GM12878 (cell line): ENCODE measurements around the gene ATXN1. TPM values are rescaled to one million over a fixed set of nuclear protein-coding genes. Genes with fewer than 3 reads are reported as not detected.

Experiments used
- ATAC-seq: fragments of 200-7000 bp; cut with Tn5 transposase; 3 replicates; pipeline ENCODE4 v1.9.1; 2020; ENCODE audit warnings: mild to moderate bottlenecking, moderate library complexity
- BruUV-seq: library from RNA; stranded (reverse); fragments of 400-500 nt; replicated peaks from 2 replicates; lab custom pipeline; 2021; lab: Mats Ljungman, UMichigan
- CTCF ChIA-PET: fragments of 300-600 bp; sonication (Branson Sonifier 250); formaldehyde crosslinking; extraction: SDS; loops from one replicate; lab custom pipeline; 2021; ENCODE audit warnings: inconsistent platforms; lab: Yijun Ruan, JAX
- POLR2A ChIA-PET: fragments of 350-600 bp; formaldehyde crosslinking; extraction: SDS; loops from one replicate; lab custom pipeline; 2021; ENCODE audit warnings: inconsistent platforms; lab: Charles Lee
- RAD21 ChIA-PET: fragments of 300-600 bp; sonication (Branson Sonifier 250); formaldehyde crosslinking; loops from one replicate; lab custom pipeline; 2023; ENCODE audit warnings: antibody characterized with exemption; ENCODE audit not compliant: unreplicated experiment; lab: Charles Lee
- SMC1A ChIA-PET: fragments of 300-600 bp; sonication (Branson Sonifier 250); formaldehyde crosslinking; loops from one replicate; lab custom pipeline; 2023; ENCODE audit not compliant: unreplicated experiment, uncharacterized antibody; lab: Charles Lee
- DNase-seq: peaks from one replicate; pipeline ENCODE4 v3.0.0-alpha.2; 2011; ENCODE audit warnings: low read depth, low spot score
- FAIRE-seq: peaks from 3 replicates; lab custom pipeline; 2011; peaks lifted over from hg19 to GRCh38; lab: Jason Lieb, UNC
- H2AFZ ChIP-seq: 2 replicates; pipeline ENCODE4 v1.6.0; 2011; ENCODE audit warnings: low read depth, low read length, control low read depth; ENCODE audit not compliant: control insufficient read depth
- H3K27ac ChIP-seq: 2 replicates; pipeline ENCODE4 v1.5.1; 2011; ENCODE audit warnings: control low read depth; ENCODE audit not compliant: control insufficient read depth, insufficient read depth
- H3K27me3 ChIP-seq, 2 experiments: replicated peaks in 1 of 2; 2 replicates each; pipeline versions ENCODE4 v1.6.0 to v1.6.1; 2011; ENCODE audit warnings: low read length in 1 of 2; ENCODE audit not compliant: control insufficient read depth in 2 of 2, insufficient read depth in 2 of 2
- H3K36me3 ChIP-seq, 2 experiments: 2 replicates each; pipeline ENCODE4 v1.5.1; 2011; ENCODE audit warnings: low read length in 1 of 2; ENCODE audit not compliant: control insufficient read depth in 2 of 2, insufficient read depth in 2 of 2
- H3K4me1 ChIP-seq: 2 replicates; pipeline ENCODE4 v1.6.1; 2011; ENCODE audit warnings: mild to moderate bottlenecking, low read length, moderate library complexity, mixed read lengths; ENCODE audit not compliant: control insufficient read depth, insufficient read depth
- H3K4me2 ChIP-seq: 2 replicates; pipeline ENCODE4 v1.6.0; 2011; ENCODE audit warnings: control low read depth; ENCODE audit not compliant: control insufficient read depth, insufficient read depth
- H3K4me3 ChIP-seq: fragments of 200-600 bp; sonication (generic); 2 replicates; pipeline ENCODE4 v1.5.1; 2016
- H3K79me2 ChIP-seq: 2 replicates; pipeline ENCODE4 v1.6.0; 2011; ENCODE audit warnings: low read length; ENCODE audit not compliant: control insufficient read depth, insufficient read depth
- H3K9ac ChIP-seq: 2 replicates; pipeline ENCODE4 v1.8.0; 2011; ENCODE audit warnings: low read length, control low read depth, mixed read lengths; ENCODE audit not compliant: control insufficient read depth, insufficient read depth
- H3K9me3 ChIP-seq: replicated peaks from 3 replicates; pipeline ENCODE4 v1.5.1; 2011; ENCODE audit warnings: mild to moderate bottlenecking, low read length; ENCODE audit not compliant: control insufficient read depth, insufficient read depth
- H4K20me1 ChIP-seq: 2 replicates; pipeline ENCODE4 v1.6.0; 2011; ENCODE audit not compliant: control insufficient read depth, insufficient read depth
- BCL11A ChIP-seq: IDR thresholded peaks from 2 replicates; pipeline ENCODE4 v1.6.1; 2011; ENCODE audit warnings: low read depth, low read length
- CEBPB ChIP-seq, 2 experiments: fragments of 150-350 bp in 1 of 2; IDR thresholded peaks; 2 replicates each; pipeline ENCODE4 v1.6.1; 2012 to 2014; ENCODE audit warnings: low read depth in 2 of 2, low read length in 2 of 2, borderline replicate concordance in 1 of 2, inconsistent platforms in 1 of 2
- FOXK2 ChIP-seq: fragments of 450-650 bp; IDR thresholded peaks from 2 replicates; pipeline ENCODE4 v1.6.1; 2017; ENCODE audit warnings: mild to moderate bottlenecking, moderate library complexity
- KLF5 ChIP-seq: fragments of 450-650 bp; IDR thresholded peaks from 2 replicates; pipeline ENCODE4 v1.6.1; 2014; ENCODE audit warnings: mild to moderate bottlenecking; ENCODE audit not compliant: partially characterized antibody
- PML ChIP-seq: IDR thresholded peaks from 2 replicates; pipeline ENCODE4 v1.6.1; 2012; ENCODE audit warnings: low read length, inconsistent platforms
- REST ChIP-seq: IDR thresholded peaks from 2 replicates; pipeline ENCODE4 v1.6.1; 2012; ENCODE audit warnings: mild to moderate bottlenecking, low read depth, low read length
- SRF ChIP-seq, 2 experiments: IDR thresholded peaks; 2 replicates each; pipeline ENCODE4 v1.6.1; 2011; ENCODE audit warnings: low read depth in 2 of 2, low read length in 2 of 2, mild to moderate bottlenecking in 1 of 2, moderate library complexity in 1 of 2
- WGBS: methylation state at CpG from one replicate; pipeline ENCODE4 v1.1.6; 2016; ENCODE audit warnings: low lambda C conversion rate; ENCODE audit not compliant: insufficient replicate concordance, insufficient coverage; ENCODE audit errors: missing lambda C conversion rate; 5-methylcytosine and 5-hydroxymethylcytosine counted together
- in situ Hi-C: fragments of 300-500 bp; cut with MboI; formaldehyde crosslinking; loops from 9 replicates; pipeline ENCODE4 v1.14.3; 2018; ENCODE audit warnings: mixed read lengths
- intact Hi-C: fragments of 100-400 bp; cut with micrococcal nuclease; formaldehyde crosslinking; loops from one replicate; pipeline ENCODE4 v1.14.2; 2022; ENCODE audit not compliant: unreplicated experiment
- polyA plus RNA-seq, 11 experiments: library from polyadenylated mRNA; depleted of rRNA in 4 of 11; unstranded in 6 of 11; stranded (reverse) in 5 of 11; fragments of >200 nt; fragmentation: Nextera tagmentation in 4 of 11; fragmentation: Illumina TruSeq in 1 of 11; extraction: Ambion mirVana in 4 of 11; extraction: Trizol in 1 of 11; gene quantifications; 1 replicate in 1 of 11; 2 replicates in 10 of 11; pipeline versions ENCODE4 v1.2.1 to v1.2.3, GENCODE V29; 2011 to 2016; ENCODE audit warnings: inconsistent platforms in 2 of 11, missing spikeins in 2 of 11, low read depth in 1 of 11
- total RNA-seq, 4 experiments: library from RNA; depleted of rRNA in 3 of 4; stranded (reverse); fragments of >200 nt in 3 of 4; fragmentation: Illumina TruSeq in 1 of 4; extraction: Trizol in 1 of 4; gene quantifications; 2 replicates each; pipeline versions ENCODE4 v1.2.1 to v1.2.3, GENCODE V29; 2013 to 2021
- TF ChIP-seq, protein P1 (sequence below): fragments of 150-350 bp; IDR thresholded peaks from 2 replicates; pipeline ENCODE4 v1.6.1; 2014; ENCODE audit warnings: mild to moderate bottlenecking, low read depth, low read length
- TF ChIP-seq, protein P2 (sequence below): IDR thresholded peaks from 2 replicates; pipeline ENCODE4 v1.6.1; 2012; ENCODE audit warnings: improper control_type of control experiment, low read depth, low read length; ENCODE audit not compliant: insufficient replicate concordance
- TF ChIP-seq, protein P3 (sequence below): fragments of 450-650 bp; IDR thresholded peaks from 2 replicates; pipeline ENCODE4 v1.6.1; 2018; ENCODE audit warnings: mild to moderate bottlenecking, low read depth, moderate library complexity; ENCODE audit not compliant: partially characterized antibody

ATXN1 gene
- total and polyA plus RNA-seq, 10 of the 15 experiments (the other 5 are each of a cell fraction or from before 2014, with no cell fraction given): 12.2 to 51.2 (median 20.5) TPM

GRCh38 chr6:16405375-16405774 lies 355.9 kb downstream of the ATXN1 start:
- H4K20me1 ChIP-seq: no peaks in the 10 kb centered on the region
- POLR2A ChIA-PET: interaction anchor here (0.9 to 1.7 kb wide), 2 partner anchors 9 to 119 kb away, joined by 3 to 5 read pairs; no protein-coding TSS in a partner anchor
- FAIRE-seq: no peak
- H3K4me3 ChIP-seq: no peak overlapping the region
- peaks cover 0 to 8% of the 10 kb centered on the region in 2 experiments; a peak in 2 of 4 replicates for H3K36me3 ChIP-seq
- peaks cover 4% of the 10 kb centered on the region for H3K4me1 ChIP-seq
- intact Hi-C loops (no loop called here), in situ Hi-C loops (no loop called here)
- no peak for ATAC-seq
- no peak for DNase-seq
- WGBS: 96% methylated on average over 4 of the region's 4 CpGs
- no peak overlapping the region for H3K4me2 ChIP-seq
- SMC1A ChIA-PET: interaction anchor here (0.8 to 4.0 kb wide), 9 partner anchors 10 to 354 kb away, joined by 3 to 24 read pairs (median 6); no protein-coding TSS in a partner anchor
- no TSS peak for BruUV-seq
- H3K9me3 ChIP-seq: no peaks in the 10 kb centered on the region
- CTCF ChIA-PET: interaction anchor here (1.0 to 4.4 kb wide), 8 partner anchors 9 to 358 kb away, joined by 3 to 21 read pairs (median 7); no protein-coding TSS in a partner anchor
- no peak overlapping the region for H3K9ac ChIP-seq
- RAD21 ChIA-PET: interaction anchor here (0.7 to 1.5 kb wide), 4 partner anchors 9 to 356 kb away, joined by 3 to 11 read pairs (median 4); partner anchors contain the start of gene ATXN1
- H3K27me3 ChIP-seq: no peaks in the 10 kb centered on the region
- no peaks in the 10 kb centered on the region for H3K79me2 ChIP-seq
- H3K27ac ChIP-seq: no peak overlapping the region
- no peak overlapping the region for H2AFZ ChIP-seq
- TF ChIP-seq CEBPB (IDR thresholded peaks at IDR 0.05; ENCODE audit: borderline replicate concordance in 1 of 2, low read depth in 2 of 2, low read length in 2 of 2): no peak
- TF ChIP-seq, protein P1, sequence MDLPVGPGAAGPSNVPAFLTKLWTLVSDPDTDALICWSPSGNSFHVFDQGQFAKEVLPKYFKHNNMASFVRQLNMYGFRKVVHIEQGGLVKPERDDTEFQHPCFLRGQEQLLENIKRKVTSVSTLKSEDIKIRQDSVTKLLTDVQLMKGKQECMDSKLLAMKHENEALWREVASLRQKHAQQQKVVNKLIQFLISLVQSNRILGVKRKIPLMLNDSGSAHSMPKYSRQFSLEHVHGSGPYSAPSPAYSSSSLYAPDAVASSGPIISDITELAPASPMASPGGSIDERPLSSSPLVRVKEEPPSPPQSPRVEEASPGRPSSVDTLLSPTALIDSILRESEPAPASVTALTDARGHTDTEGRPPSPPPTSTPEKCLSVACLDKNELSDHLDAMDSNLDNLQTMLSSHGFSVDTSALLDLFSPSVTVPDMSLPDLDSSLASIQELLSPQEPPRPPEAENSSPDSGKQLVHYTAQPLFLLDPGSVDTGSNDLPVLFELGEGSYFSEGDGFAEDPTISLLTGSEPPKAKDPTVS: no peak
- TF ChIP-seq PML: no peak
- TF ChIP-seq, protein P2, sequence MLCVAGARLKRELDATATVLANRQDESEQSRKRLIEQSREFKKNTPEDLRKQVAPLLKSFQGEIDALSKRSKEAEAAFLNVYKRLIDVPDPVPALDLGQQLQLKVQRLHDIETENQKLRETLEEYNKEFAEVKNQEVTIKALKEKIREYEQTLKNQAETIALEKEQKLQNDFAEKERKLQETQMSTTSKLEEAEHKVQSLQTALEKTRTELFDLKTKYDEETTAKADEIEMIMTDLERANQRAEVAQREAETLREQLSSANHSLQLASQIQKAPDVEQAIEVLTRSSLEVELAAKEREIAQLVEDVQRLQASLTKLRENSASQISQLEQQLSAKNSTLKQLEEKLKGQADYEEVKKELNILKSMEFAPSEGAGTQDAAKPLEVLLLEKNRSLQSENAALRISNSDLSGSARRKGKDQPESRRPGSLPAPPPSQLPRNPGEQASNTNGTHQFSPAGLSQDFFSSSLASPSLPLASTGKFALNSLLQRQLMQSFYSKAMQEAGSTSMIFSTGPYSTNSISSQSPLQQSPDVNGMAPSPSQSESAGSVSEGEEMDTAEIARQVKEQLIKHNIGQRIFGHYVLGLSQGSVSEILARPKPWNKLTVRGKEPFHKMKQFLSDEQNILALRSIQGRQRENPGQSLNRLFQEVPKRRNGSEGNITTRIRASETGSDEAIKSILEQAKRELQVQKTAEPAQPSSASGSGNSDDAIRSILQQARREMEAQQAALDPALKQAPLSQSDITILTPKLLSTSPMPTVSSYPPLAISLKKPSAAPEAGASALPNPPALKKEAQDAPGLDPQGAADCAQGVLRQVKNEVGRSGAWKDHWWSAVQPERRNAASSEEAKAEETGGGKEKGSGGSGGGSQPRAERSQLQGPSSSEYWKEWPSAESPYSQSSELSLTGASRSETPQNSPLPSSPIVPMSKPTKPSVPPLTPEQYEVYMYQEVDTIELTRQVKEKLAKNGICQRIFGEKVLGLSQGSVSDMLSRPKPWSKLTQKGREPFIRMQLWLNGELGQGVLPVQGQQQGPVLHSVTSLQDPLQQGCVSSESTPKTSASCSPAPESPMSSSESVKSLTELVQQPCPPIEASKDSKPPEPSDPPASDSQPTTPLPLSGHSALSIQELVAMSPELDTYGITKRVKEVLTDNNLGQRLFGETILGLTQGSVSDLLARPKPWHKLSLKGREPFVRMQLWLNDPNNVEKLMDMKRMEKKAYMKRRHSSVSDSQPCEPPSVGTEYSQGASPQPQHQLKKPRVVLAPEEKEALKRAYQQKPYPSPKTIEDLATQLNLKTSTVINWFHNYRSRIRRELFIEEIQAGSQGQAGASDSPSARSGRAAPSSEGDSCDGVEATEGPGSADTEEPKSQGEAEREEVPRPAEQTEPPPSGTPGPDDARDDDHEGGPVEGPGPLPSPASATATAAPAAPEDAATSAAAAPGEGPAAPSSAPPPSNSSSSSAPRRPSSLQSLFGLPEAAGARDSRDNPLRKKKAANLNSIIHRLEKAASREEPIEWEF: no peak
- no peak for TF ChIP-seq SRF (IDR thresholded peaks at IDR 0.05; ENCODE audit: low read depth in 2 of 2, low read length in 2 of 2)
- TF ChIP-seq, protein P3, sequence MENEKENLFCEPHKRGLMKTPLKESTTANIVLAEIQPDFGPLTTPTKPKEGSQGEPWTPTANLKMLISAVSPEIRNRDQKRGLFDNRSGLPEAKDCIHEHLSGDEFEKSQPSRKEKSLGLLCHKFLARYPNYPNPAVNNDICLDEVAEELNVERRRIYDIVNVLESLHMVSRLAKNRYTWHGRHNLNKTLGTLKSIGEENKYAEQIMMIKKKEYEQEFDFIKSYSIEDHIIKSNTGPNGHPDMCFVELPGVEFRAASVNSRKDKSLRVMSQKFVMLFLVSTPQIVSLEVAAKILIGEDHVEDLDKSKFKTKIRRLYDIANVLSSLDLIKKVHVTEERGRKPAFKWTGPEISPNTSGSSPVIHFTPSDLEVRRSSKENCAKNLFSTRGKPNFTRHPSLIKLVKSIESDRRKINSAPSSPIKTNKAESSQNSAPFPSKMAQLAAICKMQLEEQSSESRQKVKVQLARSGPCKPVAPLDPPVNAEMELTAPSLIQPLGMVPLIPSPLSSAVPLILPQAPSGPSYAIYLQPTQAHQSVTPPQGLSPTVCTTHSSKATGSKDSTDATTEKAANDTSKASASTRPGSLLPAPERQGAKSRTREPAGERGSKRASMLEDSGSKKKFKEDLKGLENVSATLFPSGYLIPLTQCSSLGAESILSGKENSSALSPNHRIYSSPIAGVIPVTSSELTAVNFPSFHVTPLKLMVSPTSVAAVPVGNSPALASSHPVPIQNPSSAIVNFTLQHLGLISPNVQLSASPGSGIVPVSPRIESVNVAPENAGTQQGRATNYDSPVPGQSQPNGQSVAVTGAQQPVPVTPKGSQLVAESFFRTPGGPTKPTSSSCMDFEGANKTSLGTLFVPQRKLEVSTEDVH: no peak
- no peak for TF ChIP-seq REST
- no peak for TF ChIP-seq KLF5
- no peak for TF ChIP-seq FOXK2
- TF ChIP-seq BCL11A: no peak
